Superior temporal gyrus (tissue), 1 donor: Measurements from ENCODE around the gene QRFP.

Experiments
- DNase-seq: peaks from one replicate; pipeline ENCODE4 v3.0.0-alpha.2; 2016; ENCODE audit errors: extremely low spot score

QRFP gene, protein sequence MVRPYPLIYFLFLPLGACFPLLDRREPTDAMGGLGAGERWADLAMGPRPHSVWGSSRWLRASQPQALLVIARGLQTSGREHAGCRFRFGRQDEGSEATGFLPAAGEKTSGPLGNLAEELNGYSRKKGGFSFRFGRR

GRCh38 chr9:130896233-130897014 is at the start of gene QRFP:
QRFP (minus strand) TSS chr9:130896812; CDS start chr9:130893838, 2,974 bp downstream.
- no peak for DNase-seq

GRCh38 chr9:130945173-130945572 is 48.6 kb upstream of the QRFP start:
- DNase-seq: no peak

DNA sequence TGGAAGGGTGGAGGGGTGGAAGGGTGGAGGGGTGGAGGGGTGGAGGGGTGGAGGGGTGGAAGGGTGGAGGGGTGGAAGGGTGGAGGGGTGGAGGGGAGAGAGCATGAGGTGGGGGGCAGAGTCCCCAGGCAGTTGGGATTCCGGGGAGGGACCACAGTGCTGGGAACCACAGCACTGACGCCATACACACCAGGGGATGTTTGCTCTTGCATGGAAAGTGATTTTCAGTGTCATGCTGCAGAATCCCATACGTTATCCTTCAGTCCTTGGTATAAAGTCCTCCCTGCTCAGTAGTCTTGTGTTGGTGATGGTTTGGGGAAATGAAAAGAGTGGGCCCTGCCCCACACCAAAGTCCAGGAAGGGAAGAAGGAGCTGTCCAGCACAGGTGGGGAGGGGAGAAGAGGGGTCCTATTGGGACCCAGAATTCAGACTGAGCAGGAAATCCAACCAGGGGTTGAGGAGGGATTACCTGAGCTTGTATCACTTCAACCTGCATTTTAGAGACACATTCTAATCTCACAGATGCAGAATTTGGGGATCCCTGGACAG is 48.0 kb upstream of the QRFP start:
- DNase-seq: no peak

- no peak for DNase-seq
Observed at GRCh38 chr9:130943777-130944176, 47.2 kb upstream of the QRFP start.

- no peak for DNase-seq
Observed at GRCh38 chr9:130943221-130943620, 46.6 kb upstream of the QRFP start.

GRCh38 chr9:130942679-130943078 is 46.1 kb upstream of the QRFP start:
- no peak for DNase-seq

DNA sequence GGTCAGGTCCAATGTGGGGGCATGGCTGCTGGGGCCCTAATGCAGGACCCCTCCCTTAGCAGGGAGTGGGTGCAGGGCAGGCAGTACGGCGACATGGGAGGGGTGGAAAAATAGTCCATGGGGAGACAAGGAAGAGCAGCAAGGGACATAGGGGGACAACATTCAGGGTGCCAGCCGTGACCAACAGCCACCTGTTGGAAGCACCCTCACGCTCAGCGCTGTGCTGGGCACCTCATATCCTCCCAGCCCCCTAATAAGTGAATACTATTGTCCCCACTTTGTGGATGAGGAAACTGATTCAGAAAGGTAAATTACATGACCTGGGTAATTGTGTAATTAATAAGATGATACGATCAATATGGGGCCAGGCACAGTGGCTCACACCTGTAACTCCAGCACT is 45.5 kb upstream of the QRFP start:
- DNase-seq: no peak

DNA sequence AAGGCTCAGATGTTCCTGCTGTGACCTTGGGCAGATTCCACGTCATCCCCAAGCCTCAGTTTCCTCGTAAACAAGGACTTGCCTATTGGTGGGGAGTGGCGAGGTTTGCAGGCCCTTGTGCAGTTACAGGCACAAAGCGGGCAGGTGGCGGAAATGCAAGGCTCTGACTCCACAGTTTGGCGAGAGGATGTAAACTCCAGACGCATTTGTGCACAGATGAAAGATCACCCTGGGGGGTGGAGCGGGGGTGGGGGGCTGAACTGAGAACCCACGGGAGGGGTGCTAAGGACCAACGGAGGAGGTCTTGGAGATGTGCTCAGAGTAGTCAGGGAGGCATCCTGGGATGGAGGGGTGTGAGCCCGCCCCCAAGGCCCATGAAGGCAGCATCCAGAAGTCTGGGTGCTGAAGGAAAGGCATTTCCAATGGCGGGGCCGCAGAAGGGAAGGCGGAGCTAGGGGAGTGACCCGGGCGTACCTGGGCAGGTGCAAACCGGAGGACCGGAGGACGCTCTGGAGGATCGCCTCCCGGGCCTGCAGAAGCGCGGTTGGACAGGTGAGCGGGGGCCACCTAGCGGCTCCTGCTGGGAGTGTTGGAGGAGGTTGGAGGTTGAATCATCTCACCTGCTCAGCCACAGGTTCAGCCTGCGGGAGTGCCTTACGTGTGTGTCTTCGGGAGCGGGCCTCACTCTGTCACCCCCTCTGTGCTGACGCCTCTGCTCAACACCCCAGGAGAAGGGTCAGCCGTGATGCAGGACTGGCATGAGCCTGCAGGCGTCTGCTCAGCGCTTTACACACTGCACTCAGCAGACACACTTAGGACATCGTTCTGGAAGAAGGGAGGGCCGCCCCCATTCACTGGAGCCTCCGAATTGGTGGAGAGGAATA is 44.3 kb upstream of the QRFP start:
- DNase-seq: peak; percentile 54

DNA sequence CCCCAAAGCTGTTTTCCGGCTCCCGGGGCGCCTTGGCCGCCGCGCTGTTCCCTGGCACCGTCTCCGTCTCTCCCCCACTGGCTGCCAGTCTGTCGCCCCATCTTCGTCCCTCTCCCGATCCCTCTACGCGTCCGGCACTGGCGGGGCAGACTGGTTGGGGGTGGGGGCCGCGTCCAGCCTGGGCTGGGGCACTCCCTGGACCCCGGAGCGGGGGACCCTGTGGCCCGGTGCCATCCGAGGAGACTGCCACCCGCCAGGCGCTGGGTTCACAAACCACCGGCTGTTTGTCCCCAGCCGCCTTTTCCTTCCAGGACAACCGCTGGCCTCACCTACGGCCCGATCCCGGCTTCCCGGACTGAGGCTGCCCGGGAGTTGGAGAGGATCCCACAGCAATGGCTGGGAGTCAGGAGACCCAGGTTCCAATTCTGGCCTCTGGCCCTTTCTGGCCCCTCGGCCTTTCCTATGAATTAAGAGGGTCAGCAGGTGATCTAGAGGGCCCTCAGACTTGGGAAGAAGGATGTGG is 43.5 kb upstream of the QRFP start:
- DNase-seq: no peak

DNA sequence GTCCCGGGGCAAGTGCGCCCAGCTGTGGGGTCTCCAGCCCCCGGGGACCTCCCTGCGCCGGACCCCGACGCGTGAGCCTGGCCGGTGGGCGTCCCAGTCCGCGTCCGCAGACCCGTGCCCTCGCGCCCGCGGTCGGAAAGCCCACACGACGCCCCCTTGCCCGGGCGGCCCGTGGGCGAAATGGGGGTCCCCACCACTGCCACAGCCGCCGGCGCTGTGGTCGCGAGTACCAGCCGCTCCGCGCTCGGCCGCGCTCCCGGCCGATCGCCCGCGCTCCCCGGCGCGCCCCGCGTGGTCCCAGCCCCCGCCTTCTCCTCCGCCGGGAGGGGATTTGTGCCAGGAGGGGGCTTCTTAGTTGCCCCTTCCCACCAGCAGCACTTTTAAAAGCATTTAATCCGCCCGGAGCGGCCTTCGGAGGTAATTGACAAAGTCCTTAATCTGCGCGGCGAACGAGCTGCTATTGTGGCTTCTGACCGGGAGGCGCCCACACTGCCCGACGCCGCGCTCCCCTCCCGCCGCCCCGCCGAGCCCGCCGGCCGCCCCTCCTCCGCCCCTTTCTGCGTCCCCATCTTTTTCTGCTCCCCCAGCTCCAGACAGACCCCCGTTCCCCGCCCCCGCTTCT is 42.9 kb upstream of the QRFP start:
- no peak for DNase-seq

- no peak for DNase-seq
Observed at GRCh38 chr9:130938652-130939404, 42.2 kb upstream of the QRFP start, which contains the start of gene FIBCD1. FIBCD1 (minus strand) TSS chr9:130939247; CDS start chr9:130938607, 640 bp downstream.

DNA sequence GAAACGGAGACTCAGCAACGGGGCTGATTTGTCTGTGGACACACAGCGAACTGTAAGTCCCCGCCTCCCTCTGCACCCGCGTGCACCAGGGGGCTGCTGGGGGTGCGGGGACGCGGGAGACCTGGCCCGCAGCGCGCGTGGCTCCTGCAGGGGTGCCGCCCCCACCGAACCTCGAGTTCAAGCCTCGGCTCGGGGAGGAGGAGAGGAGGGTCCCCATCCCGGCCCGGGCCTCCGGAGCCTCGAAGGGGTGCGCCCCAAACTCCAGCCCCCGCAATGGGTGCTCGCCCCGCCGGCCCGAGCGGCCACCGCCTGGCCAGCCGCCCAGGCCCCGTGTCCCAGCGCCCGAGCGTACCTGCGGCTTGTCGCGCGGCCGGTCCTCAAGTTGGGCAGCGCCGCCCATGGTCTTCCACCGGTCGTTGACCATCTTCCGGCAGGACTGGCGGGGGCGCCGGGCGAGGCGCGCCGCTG is 41.6 kb upstream of the QRFP start:
- DNase-seq: no peak

DNA sequence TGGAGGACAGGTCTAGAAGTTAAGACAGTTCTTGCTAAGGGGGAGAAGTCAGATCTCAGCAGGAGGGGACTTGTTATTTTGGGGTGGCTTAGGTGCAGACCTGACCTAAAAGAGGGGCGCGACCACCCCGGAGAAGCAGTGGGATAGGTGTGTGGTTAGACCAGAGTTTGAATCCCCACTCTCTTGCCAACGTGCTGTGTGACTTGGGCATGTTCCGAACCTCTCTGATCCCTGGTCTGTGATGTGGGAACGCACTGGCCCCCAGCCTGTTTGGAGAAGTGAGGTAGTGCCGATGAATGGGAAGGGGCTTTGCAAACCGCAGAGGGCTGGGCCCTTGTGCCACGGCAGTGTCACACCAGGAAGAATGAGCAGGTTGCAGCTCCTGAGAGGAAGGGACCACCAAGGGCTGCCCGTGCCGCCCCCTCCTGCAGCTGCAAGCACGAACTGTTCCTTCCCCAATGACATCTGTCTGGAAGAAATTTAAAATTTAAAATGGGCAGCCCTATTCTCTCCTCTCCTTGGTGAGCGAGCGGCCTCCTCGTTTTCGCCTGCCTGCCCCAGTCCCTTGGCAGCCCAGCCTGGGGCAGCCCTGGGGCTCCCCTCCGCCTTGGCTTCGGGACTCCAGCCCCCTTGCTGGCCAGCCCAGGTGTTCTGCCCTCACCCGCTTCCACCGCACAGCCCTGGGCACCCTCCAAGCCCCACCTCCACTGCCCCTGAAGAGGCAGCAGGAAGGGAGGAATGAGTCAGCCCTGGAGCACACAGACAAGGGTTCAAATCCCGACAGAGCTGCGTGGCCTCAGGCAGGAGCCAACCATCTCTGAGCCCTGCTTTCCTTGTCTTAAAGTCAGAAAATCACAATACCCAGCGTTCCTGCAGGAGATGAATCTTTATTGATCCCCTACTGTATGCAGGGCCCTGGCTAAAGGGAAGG is 40.8 kb upstream of the QRFP start:
- no peak for DNase-seq

GRCh38 chr9:130936285-130937117 is 39.9 kb upstream of the QRFP start:
- no peak for DNase-seq

DNA sequence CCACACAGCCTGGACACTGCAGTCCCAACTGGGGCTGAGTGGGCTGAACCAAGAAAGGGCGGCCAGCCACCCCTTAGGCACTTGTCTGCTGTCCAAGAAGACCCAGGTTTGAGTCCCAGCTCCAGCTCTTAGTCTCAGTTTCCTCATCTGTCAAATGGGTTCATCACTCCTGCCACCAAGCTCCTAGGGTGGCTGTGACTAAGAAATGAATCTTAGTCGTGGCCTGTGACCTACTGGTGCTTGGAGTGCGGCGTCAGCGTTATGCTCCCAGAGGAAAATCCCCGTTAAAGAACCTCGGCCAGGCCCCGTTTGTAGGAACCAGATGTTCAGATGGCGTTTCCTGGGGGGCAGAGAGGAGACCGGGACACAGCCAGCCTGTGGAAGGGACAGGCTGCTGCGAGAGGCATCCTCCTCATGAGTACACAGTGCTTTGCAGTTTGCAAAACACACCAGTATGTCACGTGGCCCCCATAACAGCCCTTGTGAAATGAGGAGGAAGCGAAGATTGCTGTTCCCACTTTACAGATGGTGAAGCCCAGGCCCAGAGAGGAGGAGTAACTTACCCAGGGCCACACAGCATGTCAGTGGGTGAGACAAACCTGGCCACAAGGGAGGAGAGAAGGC is 39.1 kb upstream of the QRFP start:
- DNase-seq: no peak

DNA sequence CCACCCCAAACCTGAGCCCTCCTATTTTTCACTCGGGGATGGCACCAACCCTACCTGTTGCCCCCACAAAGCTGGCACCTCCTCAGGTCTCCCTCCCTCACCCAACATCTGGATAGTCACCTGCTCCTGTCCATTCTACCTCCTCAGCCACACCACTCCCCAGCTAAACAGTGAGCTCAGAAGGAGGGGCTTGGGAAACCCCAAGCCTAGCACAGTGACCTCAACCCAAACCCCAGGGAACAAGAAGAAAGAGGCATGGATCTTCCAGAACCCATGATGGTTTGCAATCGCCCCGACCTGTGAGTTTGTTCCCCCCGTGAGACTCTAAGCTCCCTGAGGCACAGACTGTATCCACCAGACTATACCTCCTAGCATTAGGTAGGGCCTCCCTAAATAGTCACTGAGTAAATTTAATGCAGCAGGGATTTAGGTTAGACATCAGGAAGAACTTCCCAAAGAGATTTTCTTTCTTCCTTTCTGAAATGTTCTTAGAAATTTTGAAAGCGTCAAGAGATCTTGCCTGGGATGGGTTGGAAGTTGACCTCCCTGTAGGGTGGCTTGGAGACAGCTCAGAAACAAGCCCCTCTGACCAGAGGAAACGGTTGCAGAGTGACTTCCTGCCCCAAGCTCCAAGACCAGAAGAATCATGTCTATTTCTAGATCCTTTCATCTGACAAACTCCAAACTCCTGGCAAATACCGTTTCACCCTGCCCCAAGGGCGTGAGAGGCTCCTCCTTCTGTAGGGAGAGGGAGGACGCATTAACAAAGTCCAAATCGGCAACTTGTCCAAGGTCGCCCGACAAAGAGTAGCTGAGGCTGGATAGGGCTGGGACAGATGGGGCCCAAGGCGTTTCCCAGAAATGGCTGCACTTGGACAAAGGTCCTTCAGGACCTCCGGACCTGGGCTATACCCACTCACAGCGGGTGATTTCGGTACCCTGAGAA is 38.4 kb upstream of the QRFP start:
- no peak for DNase-seq

DNA sequence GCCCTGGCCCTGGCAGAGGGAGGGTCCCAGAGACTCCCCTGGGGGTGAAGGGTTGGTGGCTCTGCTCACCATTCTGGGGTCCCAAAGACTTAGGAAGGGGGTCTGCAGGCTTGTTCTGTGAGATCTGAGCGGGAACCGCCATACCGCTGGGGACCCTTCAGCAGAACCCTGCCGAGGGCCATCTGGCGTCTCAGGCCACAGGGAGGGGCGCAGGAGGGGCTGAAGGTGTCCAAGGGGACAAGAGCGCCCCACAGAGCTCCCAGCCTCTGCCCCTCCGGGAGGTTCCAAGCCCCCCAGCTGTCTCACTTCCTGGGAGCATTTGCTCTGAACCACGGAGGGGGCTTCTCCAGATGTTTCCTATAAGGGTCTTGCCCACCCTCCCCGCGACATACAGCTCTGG is 37.6 kb upstream of the QRFP start:
- no peak for DNase-seq
